WERI-Rb-1 (cell line): ENCODE results near the gene PHACTR1.

ENCODE experiments used
- DNase-seq: peaks from one replicate; pipeline ENCODE4 v3.0.0-alpha.2; 2020
- H3K27ac ChIP-seq: fragments of 250-450 bp; sonication (Bioruptor Pico); 2 replicates; pipeline ENCODE4 v1.5.1; 2020; ENCODE audit warnings: mild to moderate bottlenecking, moderate library complexity
- H3K27me3 ChIP-seq: fragments of 250-450 bp; sonication (Bioruptor Pico); 2 replicates; pipeline ENCODE4 v1.5.1; 2021; ENCODE audit warnings: mild to moderate bottlenecking, low read depth, moderate library complexity; ENCODE audit not compliant: insufficient read depth, severe bottlenecking
- H3K36me3 ChIP-seq: fragments of 250-450 bp; sonication (Bioruptor Pico); 2 replicates; pipeline ENCODE4 v1.5.1; 2020; ENCODE audit warnings: mild to moderate bottlenecking, moderate library complexity
- H3K4me3 ChIP-seq: 2 replicates; pipeline ENCODE4 v1.5.1; 2011; ENCODE audit warnings: low read depth, mild to moderate bottlenecking, control low read depth, low read length
- H3K9me3 ChIP-seq: fragments of 250-450 bp; sonication (Bioruptor Pico); 2 replicates; pipeline ENCODE4 v1.5.1; 2021; ENCODE audit warnings: mild to moderate bottlenecking, moderate library complexity; ENCODE audit not compliant: severe bottlenecking
- CTCF ChIP-seq: IDR thresholded peaks from 2 replicates; pipeline ENCODE4 v1.5.1; 2011; ENCODE audit warnings: low read depth, mild to moderate bottlenecking, control low read depth, inconsistent platforms, low read length

The PHACTR1 gene

GRCh38 chr6:13113981-13114593 lies 397.5 kb downstream of the PHACTR1 start:
- DNase-seq: no peak
- no peaks in the 10 kb centered on the region for H3K27me3 ChIP-seq
- TF ChIP-seq CTCF: no peak

GRCh38 chr6:13116155-13116554 lies 399.6 kb downstream of the PHACTR1 start:
- no peak for DNase-seq
- no peaks in the 10 kb centered on the region for H3K27me3 ChIP-seq
- H3K9me3 ChIP-seq: no peaks in the 10 kb centered on the region
- H3K4me3 ChIP-seq: no peak overlapping the region
- no peak overlapping the region for H3K27ac ChIP-seq
- H3K36me3 ChIP-seq: no peaks in the 10 kb centered on the region
- no peak for TF ChIP-seq CTCF

More at GRCh38 chr6:13113981-13114593, 397.5 kb downstream of the PHACTR1 start:
- H3K27ac ChIP-seq: no peak overlapping the region
- no peaks in the 10 kb centered on the region for H3K36me3 ChIP-seq
- no peak overlapping the region for H3K4me3 ChIP-seq
- H3K9me3 ChIP-seq: peaks cover 3% of the 10 kb centered on the region

GRCh38 chr6:13117570-13117969 lies 401.0 kb downstream of the PHACTR1 start:
- no peak for TF ChIP-seq CTCF
- Histone ChIP-seq H3K27me3 (no peaks in the 10 kb centered on the region), H3K36me3 (no peaks in the 10 kb centered on the region), H3K9me3 (no peaks in the 10 kb centered on the region), H3K4me3 (no peak overlapping the region), H3K27ac (no peak overlapping the region)
- DNase-seq: no peak

- Histone ChIP-seq H3K9me3 (no peaks in the 10 kb centered on the region), H3K27ac (no peak overlapping the region), H3K36me3 (no peaks in the 10 kb centered on the region), H3K27me3 (no peaks in the 10 kb centered on the region), H3K4me3 (no peak overlapping the region)
- TF ChIP-seq CTCF: no peak
- DNase-seq: no peak
These were observed 403.0 kb downstream of the PHACTR1 start for GRCh38 chr6:13119549-13119948.

- Histone ChIP-seq H3K27me3 (no peaks in the 10 kb centered on the region), H3K36me3 (no peaks in the 10 kb centered on the region), H3K9me3 (no peaks in the 10 kb centered on the region), H3K27ac (no peak overlapping the region), H3K4me3 (no peak overlapping the region)
- TF ChIP-seq CTCF: peak; percentile 40
- peak; percentile 34 for DNase-seq
These were observed 404.2 kb downstream of the PHACTR1 start for GRCh38 chr6:13120483-13121482.
